Neural crest cell (in vitro differentiated cells): ENCODE results near the gene PMS1. TPM values are rescaled to one million over a fixed set of nuclear protein-coding genes. Genes with fewer than 3 reads are reported as not detected.
A peak's percentile ranks its signal among the peaks of the same experiment; 100 is the strongest.
"Not testable (repeated sequence)": the region's sequence is repeated elsewhere in the genome, so short reads cannot be mapped to it uniquely, and the experiment has no call there.

Source experiments
- DNase-seq: peaks from one replicate; pipeline ENCODE4 v3.0.0; 2021; ENCODE audit warnings: low read depth, mixed read lengths, low spot score
- H3K27ac Mint-ChIP-seq: one replicate; pipeline ENCODE4 v1.8.0; 2021; ENCODE audit warnings: mild to moderate bottlenecking, mixed read lengths; ENCODE audit not compliant: unreplicated experiment
- H3K27me3 Mint-ChIP-seq: 2 replicates; pipeline ENCODE4 v1.8.0; 2021; ENCODE audit warnings: low read depth, mild to moderate bottlenecking, mixed read lengths
- H3K36me3 Mint-ChIP-seq: 2 replicates; pipeline ENCODE4 v1.8.0; 2021; ENCODE audit warnings: low read depth, mild to moderate bottlenecking, mixed read lengths
- H3K4me1 Mint-ChIP-seq: 2 replicates; pipeline ENCODE4 v1.8.0; 2021; ENCODE audit warnings: mixed read lengths
- H3K4me3 Mint-ChIP-seq: one replicate; pipeline ENCODE4 v1.8.0; 2021; ENCODE audit warnings: mild to moderate bottlenecking, mixed read lengths
- H3K9me3 Mint-ChIP-seq: 2 replicates; pipeline ENCODE4 v1.8.0; 2021; ENCODE audit warnings: mixed read lengths
- long read RNA-seq: library from polyadenylated mRNA; unstranded; transcript quantifications from one replicate; pipeline ENCODE4 v2.0.0, GENCODE V29; 2020
- total RNA-seq: library from RNA; stranded (reverse); gene quantifications from 2 replicates; pipeline ENCODE4 v1.2.1, GENCODE V29; 2021
- TF ChIP-seq, protein P1 (sequence below): fragments of 200-600 bp; sonication (generic); conservative IDR thresholded peaks from 2 replicates; pipeline ENCODE4 v1.5.0; 2021; ENCODE audit warnings: antibody characterized with exemption, mild to moderate bottlenecking

PMS1 gene
- total RNA-seq = 58.4 and 72.7 TPM in 2 replicates
- long read RNA-seq, transcript PMS1-213 (13 exons, 3,225 nt) = major isoform, 7 of 140 reads
- long read RNA-seq, partial matches to known transcripts = 89 of 140 reads
- long read RNA-seq, other reads (novel, unspliced or antisense) = 40 of 140 reads

DNA sequence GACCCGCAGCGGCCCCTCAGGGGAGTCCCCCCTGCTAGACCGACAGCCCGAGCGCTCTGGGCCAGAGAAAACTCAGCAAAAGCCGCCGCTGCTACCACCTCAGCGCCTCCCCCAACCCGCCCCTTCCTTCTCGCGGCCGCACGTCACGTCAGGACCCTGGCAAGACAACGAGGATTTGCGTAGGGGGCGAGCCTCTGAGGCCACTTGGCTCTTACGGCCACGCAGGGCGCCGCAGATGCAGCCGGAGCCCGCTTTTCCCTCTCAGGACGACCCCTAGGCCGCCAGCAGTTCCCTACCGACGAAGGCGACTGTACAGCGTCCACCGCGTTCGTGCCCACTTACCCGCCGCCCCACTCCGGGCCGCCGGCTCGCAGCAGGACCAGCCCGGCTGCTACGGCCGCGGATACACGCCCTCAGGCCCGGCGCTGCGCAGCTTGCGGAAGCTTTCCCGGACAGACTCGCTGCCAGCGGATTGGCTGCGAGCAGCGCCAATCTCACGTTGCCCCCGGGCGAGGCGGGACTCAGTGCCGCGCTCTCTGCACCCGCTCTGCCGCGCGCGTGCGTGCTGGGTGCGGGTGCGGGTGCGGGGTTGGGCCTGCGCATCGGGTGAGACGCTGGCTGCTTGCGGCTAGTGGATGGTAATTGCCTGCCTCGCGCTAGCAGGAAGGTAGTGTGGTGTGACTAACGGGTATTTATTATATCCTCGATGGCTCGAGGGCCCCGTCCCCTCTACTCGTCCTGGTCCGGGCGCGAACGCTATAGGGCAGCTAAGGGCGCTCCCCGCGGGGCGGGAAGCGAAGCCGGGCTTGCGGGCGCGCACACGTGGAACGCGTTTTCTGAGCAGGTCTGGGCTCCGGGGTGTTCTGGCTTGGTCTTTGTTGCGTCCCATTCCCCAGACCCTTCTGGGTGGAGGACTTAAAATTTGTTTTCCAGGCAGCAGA lies at the start of gene PMS1, which contains the start of gene ORMDL1:
PMS1 (plus strand) TSS at position 524 of the 941 bp plus-strand sequence. CDS start 7,360 bp downstream, outside the sequence.
ORMDL1 (minus strand) TSS at position 413 of the 941 bp plus-strand sequence. CDS start 1,744 bp downstream, outside the sequence.
- no peaks in the 10 kb centered on the region for H3K27me3 Mint-ChIP-seq
- TF ChIP-seq, protein P1, sequence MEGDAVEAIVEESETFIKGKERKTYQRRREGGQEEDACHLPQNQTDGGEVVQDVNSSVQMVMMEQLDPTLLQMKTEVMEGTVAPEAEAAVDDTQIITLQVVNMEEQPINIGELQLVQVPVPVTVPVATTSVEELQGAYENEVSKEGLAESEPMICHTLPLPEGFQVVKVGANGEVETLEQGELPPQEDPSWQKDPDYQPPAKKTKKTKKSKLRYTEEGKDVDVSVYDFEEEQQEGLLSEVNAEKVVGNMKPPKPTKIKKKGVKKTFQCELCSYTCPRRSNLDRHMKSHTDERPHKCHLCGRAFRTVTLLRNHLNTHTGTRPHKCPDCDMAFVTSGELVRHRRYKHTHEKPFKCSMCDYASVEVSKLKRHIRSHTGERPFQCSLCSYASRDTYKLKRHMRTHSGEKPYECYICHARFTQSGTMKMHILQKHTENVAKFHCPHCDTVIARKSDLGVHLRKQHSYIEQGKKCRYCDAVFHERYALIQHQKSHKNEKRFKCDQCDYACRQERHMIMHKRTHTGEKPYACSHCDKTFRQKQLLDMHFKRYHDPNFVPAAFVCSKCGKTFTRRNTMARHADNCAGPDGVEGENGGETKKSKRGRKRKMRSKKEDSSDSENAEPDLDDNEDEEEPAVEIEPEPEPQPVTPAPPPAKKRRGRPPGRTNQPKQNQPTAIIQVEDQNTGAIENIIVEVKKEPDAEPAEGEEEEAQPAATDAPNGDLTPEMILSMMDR = no peak
- DNase-seq = peak; percentile 94
- no peaks in the 10 kb centered on the region for H3K9me3 Mint-ChIP-seq
- peaks cover 20% of the 10 kb centered on the region for H3K36me3 Mint-ChIP-seq
- peaks cover 53% of the 10 kb centered on the region for H3K4me1 Mint-ChIP-seq
- H3K4me3 Mint-ChIP-seq = peak within 1 kb of the TSS; percentile 99
- H3K27ac Mint-ChIP-seq = peak within 1 kb of the TSS; percentile 98

DNA sequence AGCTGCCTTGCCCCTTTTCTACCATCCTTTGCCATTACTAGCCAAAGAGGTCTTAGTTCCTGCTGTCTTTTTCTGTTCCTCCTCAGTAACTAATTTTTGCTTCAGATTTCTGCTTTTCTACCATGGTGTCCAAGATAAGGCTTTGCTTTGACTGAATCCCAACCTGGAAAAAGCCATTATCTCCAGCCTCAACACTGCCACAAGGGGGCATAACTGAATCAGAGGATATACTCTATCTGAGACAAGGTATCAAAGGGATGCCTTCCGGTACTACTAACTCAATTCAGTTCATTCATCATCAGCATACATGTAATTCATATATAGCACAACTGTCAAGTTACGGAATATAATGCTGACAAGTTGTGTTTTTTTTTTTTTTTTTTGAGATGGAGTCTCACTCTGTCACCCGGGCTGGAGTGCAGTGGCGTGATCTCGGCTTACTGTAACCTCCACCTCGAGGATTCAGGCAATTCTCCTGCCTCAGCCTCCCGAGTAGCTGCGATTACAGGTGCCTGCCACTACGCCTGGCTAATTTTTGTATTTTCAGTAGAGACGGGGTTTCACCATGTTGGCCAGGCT lies 33.1 kb upstream of the PMS1 start:
- H3K4me1 Mint-ChIP-seq = no peaks in the 10 kb centered on the region
- DNase-seq = peak; percentile 21
- H3K36me3 Mint-ChIP-seq = peaks cover 2% of the 10 kb centered on the region
- H3K27ac Mint-ChIP-seq = no peak overlapping the region
- no peaks in the 10 kb centered on the region for H3K27me3 Mint-ChIP-seq
- TF ChIP-seq, protein P1 = peak; percentile 71
- H3K4me3 Mint-ChIP-seq = no peak overlapping the region
- no peaks in the 10 kb centered on the region for H3K9me3 Mint-ChIP-seq

DNA sequence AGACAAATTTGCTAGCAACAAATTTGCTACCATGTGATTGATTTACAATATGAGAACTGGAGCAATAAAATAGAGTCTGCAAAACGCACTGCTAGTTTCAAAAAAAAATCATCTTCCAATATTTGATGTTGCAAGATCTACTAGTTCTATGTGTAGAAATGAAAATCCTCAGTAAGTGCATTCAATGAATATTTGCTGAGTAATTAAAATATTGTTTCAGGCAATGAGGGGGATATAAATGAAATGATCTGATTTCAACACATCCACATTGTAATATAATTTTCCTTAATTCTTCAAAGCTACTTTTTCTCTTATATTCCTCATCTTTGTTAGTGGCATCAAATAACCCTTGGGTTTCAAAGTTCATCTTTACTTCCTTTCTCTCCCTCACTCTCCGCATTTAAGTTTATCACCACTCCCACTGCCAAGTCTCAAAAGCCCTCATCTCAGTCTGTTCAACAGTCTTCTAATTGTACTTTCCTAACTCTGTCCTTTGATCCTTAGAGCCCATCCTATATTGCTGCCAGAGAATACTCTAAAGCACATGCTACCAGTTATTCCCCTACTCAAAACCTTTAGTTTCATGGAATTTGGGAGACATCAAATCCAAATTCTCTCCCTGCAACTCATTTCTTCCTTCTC lies 27.8 kb upstream of the PMS1 start:
- Mint-ChIP-seq H3K36me3 (peaks cover 10% of the 10 kb centered on the region), H3K4me1 (no peaks in the 10 kb centered on the region), H3K9me3 (no peaks in the 10 kb centered on the region), H3K27me3 (no peaks in the 10 kb centered on the region), H3K4me3 (no peak overlapping the region), H3K27ac (no peak overlapping the region)
- DNase-seq = no peak
- TF ChIP-seq, protein P1 = no peak

DNA sequence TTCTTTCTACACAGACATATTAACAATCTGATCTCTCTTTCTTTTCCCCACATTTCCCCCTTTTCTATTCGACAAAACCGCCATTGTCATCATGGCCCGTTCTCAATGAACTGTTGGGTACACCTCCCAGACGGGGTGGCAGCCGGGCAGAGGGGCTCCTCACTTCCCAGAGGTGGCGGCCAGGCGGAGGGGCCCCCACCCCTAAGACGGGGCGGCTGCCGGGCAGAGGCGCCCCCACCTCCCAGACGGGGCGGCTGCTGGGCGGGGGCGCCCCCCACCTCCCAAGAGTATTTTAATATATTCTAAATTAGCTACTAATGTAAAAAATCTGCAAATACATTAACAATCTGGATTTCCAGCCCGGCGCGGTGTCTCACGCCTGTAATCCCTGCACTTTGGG lies 24.1 kb upstream of the PMS1 start:
- Mint-ChIP-seq H3K36me3 (peaks cover 10% of the 10 kb centered on the region), H3K4me3 (peak overlapping the region; percentile 69)

DNA sequence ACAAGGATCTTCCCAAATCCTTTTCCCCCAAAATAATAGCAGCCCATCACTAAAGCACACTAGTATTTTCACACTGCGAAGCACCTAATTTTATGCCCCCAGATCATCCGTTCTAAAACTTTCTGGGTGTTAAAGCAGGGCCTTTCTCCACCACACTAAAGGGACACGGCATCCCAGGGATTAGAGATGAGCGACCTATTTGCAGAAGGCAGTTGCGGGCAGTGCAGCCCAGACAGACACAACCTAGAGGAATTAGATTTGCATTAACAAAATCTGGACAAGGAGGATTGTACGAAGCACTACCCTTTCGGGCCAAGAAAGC lies 22.1 kb upstream of the PMS1 start:
- DNase-seq = no peak
- Mint-ChIP-seq H3K27me3 (no peaks in the 10 kb centered on the region), H3K9me3 (no peaks in the 10 kb centered on the region), H3K27ac (peak overlapping the region; percentile 99), H3K36me3 (peaks cover 16% of the 10 kb centered on the region), H3K4me3 (peak overlapping the region; percentile 98), H3K4me1 (peaks cover 12% of the 10 kb centered on the region)
- TF ChIP-seq, protein P1 = no peak

More for the DNA sequence above, 24.1 kb upstream of the PMS1 start:
- H3K9me3 Mint-ChIP-seq, DNase-seq, H3K27me3 Mint-ChIP-seq, H3K27ac Mint-ChIP-seq: not testable (repeated sequence)
- peaks cover 12% of the 10 kb centered on the region for H3K4me1 Mint-ChIP-seq
